ENCODE results near the gene BUD13. TPM values are rescaled to one million over a fixed set of nuclear protein-coding genes. Genes with fewer than 3 reads are reported as not detected.

Gene BUD13
- total and polyA plus RNA-seq, 2 of the 13 experiments (the other 11 are each of a cell fraction or from before 2014, with no cell fraction given): 13.3 to 25.9 TPM

DNA sequence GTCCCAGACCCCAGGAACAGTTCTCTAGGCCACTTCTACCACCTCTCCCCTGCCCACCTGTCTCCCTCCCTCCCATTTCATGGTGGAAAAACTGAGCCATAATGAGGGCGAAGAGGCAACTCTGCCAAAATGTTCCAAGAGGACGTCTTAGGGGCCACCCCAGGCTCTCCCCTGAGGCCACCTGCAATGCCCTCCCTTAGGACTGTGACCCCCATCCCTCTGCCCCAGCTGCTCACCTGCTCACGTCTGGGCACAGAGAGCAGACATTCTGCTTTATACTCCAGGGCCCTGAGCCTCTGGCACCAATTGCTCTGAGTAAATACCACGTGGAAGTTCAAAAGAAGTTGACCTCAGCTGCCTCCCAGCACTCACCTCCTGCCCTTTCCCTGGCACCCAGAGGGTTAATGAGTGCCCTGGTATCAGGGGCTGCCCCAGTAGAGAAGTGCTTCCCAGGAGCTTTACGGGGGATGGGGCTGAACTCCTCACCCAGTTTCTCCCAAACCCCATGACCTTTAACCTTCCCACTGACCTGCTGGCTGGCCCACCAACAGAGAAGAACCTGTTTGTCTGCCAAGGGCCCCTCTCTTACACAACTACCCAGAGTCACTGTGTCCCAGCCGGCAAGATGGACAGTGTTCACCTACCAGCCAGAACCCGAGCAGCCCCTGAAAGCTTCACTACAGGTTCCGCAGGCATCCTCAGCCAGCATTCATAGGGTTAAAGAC lies 19.5 kb upstream of the BUD13 start (continued):
- TF ChIP-seq, protein P1, sequence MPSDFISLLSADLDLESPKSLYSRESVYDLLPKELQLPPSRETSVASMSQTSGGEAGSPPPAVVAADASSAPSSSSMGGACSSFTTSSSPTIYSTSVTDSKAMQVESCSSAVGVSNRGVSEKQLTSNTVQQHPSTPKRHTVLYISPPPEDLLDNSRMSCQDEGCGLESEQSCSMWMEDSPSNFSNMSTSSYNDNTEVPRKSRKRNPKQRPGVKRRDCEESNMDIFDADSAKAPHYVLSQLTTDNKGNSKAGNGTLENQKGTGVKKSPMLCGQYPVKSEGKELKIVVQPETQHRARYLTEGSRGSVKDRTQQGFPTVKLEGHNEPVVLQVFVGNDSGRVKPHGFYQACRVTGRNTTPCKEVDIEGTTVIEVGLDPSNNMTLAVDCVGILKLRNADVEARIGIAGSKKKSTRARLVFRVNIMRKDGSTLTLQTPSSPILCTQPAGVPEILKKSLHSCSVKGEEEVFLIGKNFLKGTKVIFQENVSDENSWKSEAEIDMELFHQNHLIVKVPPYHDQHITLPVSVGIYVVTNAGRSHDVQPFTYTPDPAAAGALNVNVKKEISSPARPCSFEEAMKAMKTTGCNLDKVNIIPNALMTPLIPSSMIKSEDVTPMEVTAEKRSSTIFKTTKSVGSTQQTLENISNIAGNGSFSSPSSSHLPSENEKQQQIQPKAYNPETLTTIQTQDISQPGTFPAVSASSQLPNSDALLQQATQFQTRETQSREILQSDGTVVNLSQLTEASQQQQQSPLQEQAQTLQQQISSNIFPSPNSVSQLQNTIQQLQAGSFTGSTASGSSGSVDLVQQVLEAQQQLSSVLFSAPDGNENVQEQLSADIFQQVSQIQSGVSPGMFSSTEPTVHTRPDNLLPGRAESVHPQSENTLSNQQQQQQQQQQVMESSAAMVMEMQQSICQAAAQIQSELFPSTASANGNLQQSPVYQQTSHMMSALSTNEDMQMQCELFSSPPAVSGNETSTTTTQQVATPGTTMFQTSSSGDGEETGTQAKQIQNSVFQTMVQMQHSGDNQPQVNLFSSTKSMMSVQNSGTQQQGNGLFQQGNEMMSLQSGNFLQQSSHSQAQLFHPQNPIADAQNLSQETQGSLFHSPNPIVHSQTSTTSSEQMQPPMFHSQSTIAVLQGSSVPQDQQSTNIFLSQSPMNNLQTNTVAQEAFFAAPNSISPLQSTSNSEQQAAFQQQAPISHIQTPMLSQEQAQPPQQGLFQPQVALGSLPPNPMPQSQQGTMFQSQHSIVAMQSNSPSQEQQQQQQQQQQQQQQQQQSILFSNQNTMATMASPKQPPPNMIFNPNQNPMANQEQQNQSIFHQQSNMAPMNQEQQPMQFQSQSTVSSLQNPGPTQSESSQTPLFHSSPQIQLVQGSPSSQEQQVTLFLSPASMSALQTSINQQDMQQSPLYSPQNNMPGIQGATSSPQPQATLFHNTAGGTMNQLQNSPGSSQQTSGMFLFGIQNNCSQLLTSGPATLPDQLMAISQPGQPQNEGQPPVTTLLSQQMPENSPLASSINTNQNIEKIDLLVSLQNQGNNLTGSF (CRISPR knock-in tag; IDR thresholded peaks at IDR 0.05): no peak
- TF ChIP-seq YEATS4 (CRISPR knock-in tag; IDR thresholded peaks at IDR 0.05; ENCODE audit: borderline replicate concordance) (peak; percentile 21; the same call in 1 of the 2 replicates), ZNF746 (CRISPR knock-in tag; IDR thresholded peaks at IDR 0.05) (peak; percentile 58; the same call in 1 of the 2 replicates), GABPA (IDR thresholded peaks at IDR 0.05; ENCODE audit: low read depth, low read length) (no peak), GABPA (CRISPR knock-in tag; IDR thresholded peaks at IDR 0.05; ENCODE audit: low read depth) (peak; percentile 38; the same call in 1 of the 2 replicates), FOXO1 (CRISPR knock-in tag; IDR thresholded peaks at IDR 0.05) (peak; percentile 57; the same call in 1 of the 2 replicates), ZNF607 (CRISPR knock-in tag; IDR thresholded peaks at IDR 0.05; ENCODE audit: borderline replicate concordance) (no peak), MXI1 (IDR thresholded peaks at IDR 0.05; ENCODE audit: borderline replicate concordance, low read depth, low read length) (peak; percentile 27; the same call in 1 of the 3 replicates), LCORL (IDR thresholded peaks at IDR 0.05) (no peak), LCORL (CRISPR knock-in tag; IDR thresholded peaks at IDR 0.05) (peak; percentile 61; the same call in 1 of the 2 replicates), MAFK (conservative IDR thresholded peaks at IDR 0.05 in 1 of 2, IDR thresholded peaks at IDR 0.05 in 1 of 2; ENCODE audit: low read length in 2 of 2) (no peak), NCOR1 (IDR thresholded peaks at IDR 0.05; ENCODE audit: borderline replicate concordance, low read length) (peak; percentile 89), CHD4 (IDR thresholded peaks at IDR 0.05; ENCODE audit: borderline replicate concordance, low read length) (0 out of 2 replicates have a peak, but pooled peaks have one; percentile 59), FOXP1 (IDR thresholded peaks at IDR 0.05) (no peak), FOXP1 (CRISPR knock-in tag; IDR thresholded peaks at IDR 0.05) (peak; percentile 25; the same call in 1 of the 2 replicates), ZNF331 (CRISPR knock-in tag; IDR thresholded peaks at IDR 0.05) (peak; percentile 37; the same call in 1 of the 2 replicates), MED8 (CRISPR knock-in tag; IDR thresholded peaks at IDR 0.05; ENCODE audit: insufficient replicate concordance) (peak; percentile 49), DDIT3 (CRISPR knock-in tag; IDR thresholded peaks at IDR 0.05) (no peak), TARDBP (CRISPR knock-in tag; IDR thresholded peaks at IDR 0.05) (peak; percentile 65; the same call in 1 of the 2 replicates), ZMYM4 (CRISPR knock-in tag; IDR thresholded peaks at IDR 0.05) (peak; percentile 68; the same call in 1 of the 2 replicates), ZFP37 (CRISPR knock-in tag; IDR thresholded peaks at IDR 0.05; ENCODE audit: borderline replicate concordance) (no peak), SRSF1 (optimal IDR thresholded peaks at IDR 0.05; ENCODE audit: low read depth, low read length) (no peak), NCOA2 (CRISPR knock-in tag; IDR thresholded peaks at IDR 0.05) (peak; percentile 75), HNRNPH1 (optimal IDR thresholded peaks at IDR 0.05; ENCODE audit: low read depth, low read length) (no peak)
- TF ChIP-seq, protein P2, sequence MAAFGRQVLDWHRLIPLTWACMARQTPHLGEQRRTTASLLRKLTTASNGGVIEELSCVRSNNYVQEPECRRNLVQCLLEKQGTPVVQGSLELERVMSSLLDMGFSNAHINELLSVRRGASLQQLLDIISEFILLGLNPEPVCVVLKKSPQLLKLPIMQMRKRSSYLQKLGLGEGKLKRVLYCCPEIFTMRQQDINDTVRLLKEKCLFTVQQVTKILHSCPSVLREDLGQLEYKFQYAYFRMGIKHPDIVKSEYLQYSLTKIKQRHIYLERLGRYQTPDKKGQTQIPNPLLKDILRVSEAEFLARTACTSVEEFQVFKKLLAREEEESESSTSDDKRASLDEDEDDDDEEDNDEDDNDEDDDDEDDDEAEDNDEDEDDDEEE (CRISPR knock-in tag; IDR thresholded peaks at IDR 0.05): peak; percentile 41; the same call in 1 of the 2 replicates

All from HepG2 (cell line).